Calu3 (cell line): Measurements from ENCODE around the gene ADCK1. TPM values are rescaled to one million over a fixed set of nuclear protein-coding genes. Genes with fewer than 3 reads are reported as not detected.

ENCODE experiments used
- BruUV-seq: library from RNA; stranded (reverse); fragments of 400-500 nt; replicated peaks from 2 replicates; lab custom pipeline; 2021; lab: Mats Ljungman, UMichigan
- CTCF ChIA-PET: fragments of 300-600 bp; sonication (Branson Sonifier 250); formaldehyde crosslinking; loops from one replicate; lab custom pipeline; 2022; ENCODE audit warnings: antibody characterized with exemption; lab: Charles Lee
- DNase-seq: peaks from one replicate; pipeline ENCODE4 v3.0.0; 2022
- H3K27ac Mint-ChIP-seq: one replicate; pipeline ENCODE4 v1.8.0; 2022; ENCODE audit warnings: mixed read lengths; ENCODE audit not compliant: unreplicated experiment
- H3K27me3 Mint-ChIP-seq: one replicate; pipeline ENCODE4 v1.8.0; 2022; ENCODE audit warnings: mixed read lengths; ENCODE audit not compliant: unreplicated experiment
- H3K36me3 Mint-ChIP-seq: one replicate; pipeline ENCODE4 v1.8.0; 2022; ENCODE audit warnings: mild to moderate bottlenecking, moderate library complexity, mixed read lengths; ENCODE audit not compliant: insufficient read depth, unreplicated experiment
- H3K4me1 Mint-ChIP-seq: one replicate; pipeline ENCODE4 v1.8.0; 2022; ENCODE audit warnings: mild to moderate bottlenecking, low read depth, mixed read lengths; ENCODE audit not compliant: unreplicated experiment
- H3K4me3 Mint-ChIP-seq: one replicate; pipeline ENCODE4 v1.8.0; 2022; ENCODE audit warnings: mild to moderate bottlenecking, low read depth, moderate library complexity, mixed read lengths; ENCODE audit not compliant: unreplicated experiment
- H3K9me3 Mint-ChIP-seq: one replicate; pipeline ENCODE4 v1.8.0; 2022; ENCODE audit warnings: low read depth, mixed read lengths; ENCODE audit not compliant: unreplicated experiment
- CTCF ChIP-seq: fragments of 200-600 bp; IDR thresholded peaks from one replicate; pipeline ENCODE4 v1.8.0; 2022; ENCODE audit warnings: antibody characterized with exemption; ENCODE audit not compliant: unreplicated experiment
- intact Hi-C: fragments of 100-400 bp; cut with micrococcal nuclease; formaldehyde crosslinking; loops from one replicate; pipeline ENCODE4 v1.10.0; 2022; ENCODE audit not compliant: unreplicated experiment
- total RNA-seq: library from RNA; stranded (reverse); gene quantifications from 2 replicates; pipeline ENCODE4 v1.2.3, GENCODE V29; 2022

ADCK1 gene
- total RNA-seq, 1 experiment from 2014 or later = 9.1 TPM

- H3K27ac Mint-ChIP-seq = no peak overlapping the region
Measured at GRCh38 chr14:77880056-77880455, 80.1 kb downstream of the ADCK1 start.

GRCh38 chr14:77882098-77882497, 82.2 kb downstream of the ADCK1 start:
- H3K9me3 Mint-ChIP-seq = peaks cover 2% of the 10 kb centered on the region
- no peak overlapping the region for H3K27ac Mint-ChIP-seq
- CTCF ChIA-PET = no interaction called here
- intact Hi-C loops = no loop called here
- H3K27me3 Mint-ChIP-seq = no peaks in the 10 kb centered on the region
- DNase-seq = peak; percentile 19
- no peak overlapping the region for H3K4me3 Mint-ChIP-seq
- H3K4me1 Mint-ChIP-seq = no peaks in the 10 kb centered on the region
- no peaks in the 10 kb centered on the region for H3K36me3 Mint-ChIP-seq
- TF ChIP-seq CTCF = no peak
- BruUV-seq = no TSS peak

More at GRCh38 chr14:77880056-77880455, 80.1 kb downstream of the ADCK1 start:
- Mint-ChIP-seq H3K4me1 (no peaks in the 10 kb centered on the region), H3K9me3 (peaks cover 3% of the 10 kb centered on the region), H3K4me3 (no peak overlapping the region), H3K27me3 (no peaks in the 10 kb centered on the region), H3K36me3 (no peaks in the 10 kb centered on the region)
- CTCF ChIA-PET = no interaction called here
- no peak for TF ChIP-seq CTCF
- no TSS peak for BruUV-seq
- DNase-seq = no peak
- intact Hi-C loops = no loop called here

- CTCF ChIA-PET = no interaction called here
- H3K4me3 Mint-ChIP-seq = no peak overlapping the region
- no peaks in the 10 kb centered on the region for H3K36me3 Mint-ChIP-seq
- intact Hi-C loops = no loop called here
- H3K9me3 Mint-ChIP-seq = peaks cover 2% of the 10 kb centered on the region
- H3K27me3 Mint-ChIP-seq = no peaks in the 10 kb centered on the region
- no peak overlapping the region for H3K27ac Mint-ChIP-seq
- no peaks in the 10 kb centered on the region for H3K4me1 Mint-ChIP-seq
- BruUV-seq = no TSS peak
- TF ChIP-seq CTCF = no peak
- no peak for DNase-seq
Measured at GRCh38 chr14:77882636-77883035, 82.7 kb downstream of the ADCK1 start.

- DNase-seq = no peak
- no TSS peak for BruUV-seq
- Mint-ChIP-seq H3K27ac (no peak overlapping the region), H3K9me3 (peaks cover 7% of the 10 kb centered on the region), H3K4me3 (no peak overlapping the region), H3K4me1 (no peaks in the 10 kb centered on the region), H3K36me3 (no peaks in the 10 kb centered on the region), H3K27me3 (no peaks in the 10 kb centered on the region)
- TF ChIP-seq CTCF = no peak
- intact Hi-C loops = no loop called here
- CTCF ChIA-PET = no interaction called here
Measured at GRCh38 chr14:77883131-77883846, 83.4 kb downstream of the ADCK1 start.
